GM21528 (cell line): Measurements from ENCODE around the gene GARIN5B.

Experiments used
- ATAC-seq: cut with Tn5 transposase; IDR thresholded peaks from one replicate; pipeline ENCODE4 v1.9.1; 2021; ENCODE audit warnings: mild to moderate bottlenecking, moderate library complexity; ENCODE audit not compliant: unreplicated experiment, low FRiP score

GARIN5B gene

DNA sequence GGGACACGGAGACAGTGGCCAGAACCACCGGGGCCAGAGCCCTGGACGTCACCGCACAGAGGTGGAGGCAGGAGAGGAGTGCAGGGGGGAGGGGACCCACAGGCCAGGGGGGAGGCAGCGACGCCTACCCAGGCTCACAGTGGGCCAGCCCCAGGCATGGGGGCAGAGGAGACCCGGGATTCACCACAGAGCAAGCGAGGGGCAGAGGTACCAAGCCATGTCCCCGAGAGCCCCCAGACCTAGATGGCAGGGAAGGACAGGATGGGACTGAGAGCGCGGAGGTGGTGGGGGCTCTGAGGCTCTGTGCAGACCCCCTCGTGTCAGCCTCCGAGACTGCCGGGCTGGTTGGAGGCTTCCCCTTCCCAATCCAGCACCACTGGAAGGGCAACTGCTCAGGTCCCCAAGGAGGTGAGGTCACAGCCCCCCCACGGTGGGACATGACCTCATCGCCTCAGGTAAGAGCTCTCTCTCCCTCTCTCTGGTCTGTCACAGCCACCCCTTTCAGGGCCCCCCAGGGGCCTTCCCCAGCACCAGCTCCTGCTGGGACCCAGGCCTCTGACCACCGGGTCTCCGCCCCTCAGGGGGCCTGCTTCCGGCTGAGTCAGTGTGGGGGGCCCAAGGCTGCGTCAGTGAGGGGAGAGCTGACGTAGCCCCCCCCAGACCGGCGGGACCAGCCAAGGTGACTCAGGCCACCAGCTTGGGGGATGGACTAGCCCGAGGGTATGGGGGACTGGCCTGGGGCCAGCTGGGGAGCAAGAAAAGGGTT is 9.4 kb upstream of the GARIN5B start:
- ATAC-seq, result no peak

GRCh38 chr19:55370305-55370988 is 7.4 kb upstream of the GARIN5B start, which contains the start of gene IL11:
Gene IL11, minus strand, starts transcription at chr19:55370463. Its CDS starts 153 bp downstream, at chr19:55370310.
- ATAC-seq, result no peak

DNA sequence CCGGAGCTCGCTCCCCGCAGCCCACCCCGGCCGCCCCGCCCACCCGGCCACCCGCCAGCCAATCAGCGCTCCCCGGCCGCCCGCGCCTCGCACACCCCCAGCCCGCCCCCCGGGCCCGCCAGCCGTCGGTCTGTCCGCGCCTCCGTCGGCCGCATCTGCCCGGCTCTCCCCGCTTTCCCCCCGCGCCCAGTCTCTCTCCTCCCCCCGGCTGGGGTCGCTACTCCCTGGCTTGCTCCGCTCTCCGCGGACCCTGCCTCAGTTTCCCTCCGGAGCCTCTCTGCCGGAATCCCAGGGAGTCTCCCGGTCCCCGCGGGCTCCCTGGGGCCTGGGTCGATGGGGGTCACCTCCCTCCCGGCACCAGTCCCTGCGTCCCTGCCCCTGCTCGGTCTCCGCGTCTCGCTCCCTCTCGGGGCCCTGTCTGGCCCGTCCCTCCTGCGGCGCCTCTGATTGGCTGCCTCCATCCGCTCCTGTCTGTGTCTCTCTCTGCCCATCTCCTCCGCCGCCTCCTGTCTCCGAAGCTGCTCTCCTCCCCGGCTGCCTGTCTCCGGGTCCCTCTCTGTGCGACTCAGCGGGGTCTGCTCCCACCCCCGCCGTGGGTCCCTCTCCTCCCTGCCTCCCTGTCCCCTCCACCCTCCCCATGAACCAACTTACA is 6.7 kb upstream of the GARIN5B start:
- ATAC-seq, result no peak

DNA sequence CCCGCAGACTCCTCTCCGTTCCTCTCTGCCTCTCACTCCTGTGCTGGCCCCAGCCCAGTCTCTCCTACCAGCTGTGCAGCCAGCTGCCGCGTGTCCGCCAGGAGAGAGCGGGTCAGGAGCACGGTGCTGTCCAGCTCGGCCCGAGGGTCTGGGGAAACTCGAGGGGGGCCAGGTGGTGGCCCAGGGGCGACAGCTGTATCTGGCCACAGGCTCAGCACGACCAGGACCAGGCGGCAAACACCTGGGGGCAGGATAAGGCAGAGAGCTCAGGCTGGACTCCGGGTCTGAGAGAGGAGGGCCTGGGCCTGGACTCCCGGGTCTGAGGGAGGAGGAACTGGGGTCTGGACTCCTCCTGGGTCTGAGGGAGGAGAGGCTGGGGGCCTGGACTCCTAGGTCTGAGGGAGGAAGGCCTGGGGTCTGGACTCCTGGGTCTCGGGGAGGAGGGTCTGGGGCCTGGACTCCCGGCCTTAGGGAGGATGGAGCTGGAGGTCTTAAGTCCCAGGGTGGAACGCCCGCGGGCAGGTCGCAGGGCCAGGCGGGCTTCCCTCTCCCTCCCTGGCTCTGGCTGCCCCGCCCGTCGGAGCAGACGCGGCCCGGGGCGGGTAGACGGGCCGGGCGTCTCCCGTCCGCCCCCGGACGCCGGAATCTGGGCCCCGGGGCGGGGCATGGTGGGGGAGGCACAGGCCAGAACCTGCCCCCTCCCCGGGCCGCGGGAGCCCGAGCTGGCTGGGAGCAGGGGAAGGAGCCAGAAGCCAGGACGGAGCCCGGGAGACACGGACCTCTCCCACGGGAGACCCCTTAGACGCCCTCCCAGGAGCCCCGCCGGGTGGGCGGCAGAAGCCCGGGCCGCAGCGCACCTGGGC is 5.9 kb upstream of the GARIN5B start:
- no peak for ATAC-seq

DNA sequence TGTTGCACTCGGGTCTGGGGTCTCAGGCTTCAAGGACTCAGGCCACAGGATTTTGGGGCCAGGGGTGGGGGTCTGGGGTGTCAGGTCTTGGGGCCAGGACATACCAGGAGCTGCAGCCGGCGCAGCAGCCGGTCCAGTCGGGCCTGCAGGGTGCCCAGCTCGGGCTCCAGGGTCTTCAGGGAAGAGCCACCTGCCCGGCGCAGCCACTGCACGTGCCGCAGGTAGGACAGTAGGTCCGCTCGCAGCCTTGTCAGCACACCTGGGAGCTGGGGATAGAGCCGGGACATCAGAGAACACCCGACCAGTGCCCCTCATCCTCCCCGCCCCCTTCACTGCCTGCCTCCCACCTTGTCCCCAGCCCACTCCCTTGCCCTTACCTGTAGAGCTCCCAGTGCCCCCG is 5.0 kb upstream of the GARIN5B start:
- ATAC-seq, result no peak

DNA sequence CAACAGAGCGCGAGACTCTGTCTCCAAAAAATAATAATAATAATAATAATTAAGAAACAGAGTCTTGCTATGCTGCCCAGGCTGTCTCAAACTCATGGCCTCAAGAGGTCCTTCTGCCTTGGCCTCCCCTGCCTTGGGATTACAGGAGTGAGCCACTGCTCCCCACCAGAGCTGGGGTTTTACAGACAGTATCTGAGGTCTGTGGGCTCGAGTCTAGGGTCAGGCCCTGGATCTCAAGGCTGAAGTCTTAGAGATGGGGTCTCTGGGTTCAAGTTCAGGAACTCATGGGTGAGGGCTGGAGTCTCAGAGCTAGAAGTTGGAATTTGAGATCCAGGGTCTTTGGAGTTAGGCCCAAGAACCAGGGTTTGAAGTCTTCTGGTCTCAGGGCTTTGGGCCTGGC is 3.7 kb upstream of the GARIN5B start:
- ATAC-seq, result no peak

- ATAC-seq, result no peak
Measured at GRCh38 chr19:55365964-55366363, 2.9 kb upstream of the GARIN5B start.

- ATAC-seq, result no peak
Measured at GRCh38 chr19:55365245-55365644, 2.2 kb upstream of the GARIN5B start.

GRCh38 chr19:55362174-55362989 is 678 bp downstream of the GARIN5B start:
- no peak for ATAC-seq

GRCh38 chr19:55360902-55361301 is 2.2 kb downstream of the GARIN5B start:
- ATAC-seq, result no peak

GRCh38 chr19:55358943-55359908 is 3.8 kb downstream of the GARIN5B start:
- ATAC-seq, result no peak

DNA sequence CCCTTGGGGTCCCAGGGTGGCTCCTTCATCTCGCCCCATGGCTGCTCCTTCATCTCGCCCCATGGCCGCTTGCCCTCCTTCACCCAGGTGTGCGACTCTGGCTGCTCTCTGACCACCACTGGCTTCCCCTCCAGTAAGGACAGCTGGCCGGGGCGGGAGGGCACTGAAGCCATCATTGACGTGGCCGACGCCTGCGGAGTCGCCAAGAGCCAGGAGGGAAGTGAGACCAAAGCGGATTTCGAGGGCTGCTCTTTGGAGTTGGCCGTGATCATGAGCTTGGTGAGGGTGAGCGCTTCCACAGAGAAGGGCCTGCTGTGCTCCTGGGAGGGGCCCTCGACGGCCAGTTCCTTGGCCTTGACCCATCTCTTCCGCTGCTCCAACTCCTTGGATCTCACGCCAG is 4.6 kb downstream of the GARIN5B start:
- no peak for ATAC-seq

DNA sequence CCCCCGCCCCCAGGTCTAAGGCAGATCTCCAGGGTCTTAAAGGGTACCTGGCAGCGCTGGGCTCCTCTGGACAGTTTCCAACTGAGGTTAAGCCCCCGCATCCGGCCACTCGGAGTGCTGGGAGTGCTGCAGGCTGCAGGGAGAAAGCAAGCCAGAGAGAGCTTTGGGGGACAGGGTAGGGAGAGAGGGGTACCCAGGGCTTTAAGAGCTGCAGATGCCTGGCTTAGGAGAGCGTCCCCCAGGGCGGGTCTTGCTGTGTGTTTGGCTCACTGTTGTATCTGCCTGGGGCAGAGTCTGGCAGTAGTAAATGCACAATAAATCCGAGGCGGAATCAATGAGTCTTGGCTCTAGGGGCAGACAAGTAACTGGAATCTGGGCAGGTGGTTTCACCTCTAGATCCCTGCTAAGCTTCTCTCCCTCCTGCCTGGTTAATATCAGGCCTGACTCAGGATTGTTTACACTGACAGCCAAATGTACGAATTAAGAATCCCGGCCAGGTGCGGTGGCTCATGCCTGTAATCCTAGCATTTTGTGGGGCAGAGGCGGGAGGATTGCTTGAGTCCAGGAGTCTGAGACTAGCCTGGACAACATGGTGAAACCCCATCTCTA is 7.7 kb downstream of the GARIN5B start:
- ATAC-seq, result no peak

GRCh38 chr19:55354698-55355212 is 8.3 kb downstream of the GARIN5B start, which contains the start of gene COX6B2:
Gene COX6B2, minus strand, starts transcription at chr19:55354719. Its CDS starts 198 bp downstream, at chr19:55354521.
- ATAC-seq, result no peak

GRCh38 chr19:55353803-55354697 is 9.0 kb downstream of the GARIN5B start:
- no peak for ATAC-seq

DNA sequence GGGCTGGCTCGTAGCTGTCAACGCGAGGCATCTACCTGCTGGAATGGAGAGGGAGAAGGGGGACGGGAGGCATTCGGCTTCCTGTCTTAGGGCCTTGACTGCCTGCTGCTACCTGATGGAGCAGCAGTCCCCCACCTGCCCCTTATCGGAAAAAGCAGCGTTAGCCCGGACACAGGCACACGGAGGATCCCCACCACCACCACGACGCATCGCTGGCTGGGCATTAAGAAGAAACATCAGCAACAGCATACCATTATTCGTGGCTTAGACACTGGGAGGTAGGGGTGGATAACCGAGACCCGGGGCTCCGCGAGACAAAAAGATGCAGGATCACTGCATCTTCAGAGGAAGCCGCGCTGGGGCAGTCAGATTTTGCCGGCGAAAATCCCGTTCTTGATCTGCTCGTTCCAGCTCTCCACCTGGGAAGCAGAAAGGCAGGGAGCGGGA is 9.7 kb downstream of the GARIN5B start:
- ATAC-seq, result no peak
